MCF 10A (cell line): ENCODE data around the gene LHX3. TPM values are rescaled to one million over a fixed set of nuclear protein-coding genes. Genes with fewer than 3 reads are reported as not detected.

ENCODE experiments used
- BruUV-seq: library from RNA; stranded (reverse); fragments of 400-500 nt; replicated peaks from 2 replicates; lab custom pipeline; 2021; lab: Mats Ljungman, UMichigan
- CTCF ChIA-PET: fragments of 300-600 bp; sonication (Branson Sonifier 250); formaldehyde crosslinking; extraction: SDS; loops from one replicate; lab custom pipeline; 2021; ENCODE audit warnings: antibody characterized with exemption, inconsistent platforms; lab: Yijun Ruan, JAX
- POLR2A ChIA-PET: fragments of 300-600, 350-650 bp; sonication (Branson Sonifier 250); formaldehyde crosslinking; extraction: SDS; loops from one replicate; lab custom pipeline; 2020; ENCODE audit warnings: antibody characterized with exemption, inconsistent platforms; lab: Yijun Ruan, JAX
- DNase-seq: peaks from one replicate; pipeline ENCODE4 v3.0.0-alpha.2; 2018; ENCODE audit not compliant: unreplicated experiment
- H3K27ac Mint-ChIP-seq: one replicate; pipeline ENCODE4 v1.8.0; 2022; ENCODE audit warnings: mild to moderate bottlenecking, low read depth, mixed read lengths; ENCODE audit not compliant: unreplicated experiment
- H3K27me3 Mint-ChIP-seq: one replicate; pipeline ENCODE4 v1.8.0; 2022; ENCODE audit warnings: mixed read lengths; ENCODE audit not compliant: insufficient read depth, unreplicated experiment
- H3K36me3 Mint-ChIP-seq: one replicate; pipeline ENCODE4 v1.8.0; 2022; ENCODE audit warnings: mild to moderate bottlenecking, moderate library complexity, mixed read lengths; ENCODE audit not compliant: insufficient read depth, unreplicated experiment
- H3K4me1 Mint-ChIP-seq: one replicate; pipeline ENCODE4 v1.8.0; 2022; ENCODE audit warnings: mixed read lengths; ENCODE audit not compliant: insufficient read depth, unreplicated experiment
- H3K4me3 Mint-ChIP-seq: one replicate; pipeline ENCODE4 v1.8.0; 2022; ENCODE audit warnings: mild to moderate bottlenecking, moderate library complexity, mixed read lengths; ENCODE audit not compliant: unreplicated experiment
- H3K9me3 Mint-ChIP-seq: one replicate; pipeline ENCODE4 v1.8.0; 2022; ENCODE audit warnings: mixed read lengths; ENCODE audit not compliant: unreplicated experiment
- CTCF ChIP-seq: fragments of 200-600 bp; IDR thresholded peaks from one replicate; pipeline ENCODE4 v1.8.0; 2022; ENCODE audit warnings: antibody characterized with exemption, mild to moderate bottlenecking; ENCODE audit not compliant: unreplicated experiment
- intact Hi-C: fragments of 100-400 bp; cut with micrococcal nuclease; formaldehyde crosslinking; loops from 2 replicates; pipeline ENCODE4 v1.14.1; 2022
- total RNA-seq: library from RNA; stranded (reverse); gene quantifications from 2 replicates; pipeline ENCODE4 v1.2.3, GENCODE V29; 2022

LHX3 gene
- total RNA-seq, 1 experiment from 2014 or later, result 0.26 TPM

- Mint-ChIP-seq H3K4me3 (no peak overlapping the region), H3K27ac (no peak overlapping the region), H3K36me3 (no peaks in the 10 kb centered on the region), H3K27me3 (peaks cover 33% of the 10 kb centered on the region), H3K9me3 (no peaks in the 10 kb centered on the region), H3K4me1 (no peaks in the 10 kb centered on the region)
- no peak for TF ChIP-seq CTCF
- DNase-seq, result no peak
- intact Hi-C loops, result no loop called here
- no TSS peak for BruUV-seq
- CTCF ChIA-PET, result interaction anchor here (0.6 to 0.7 kb wide), 2 partner anchors 16 to 97 kb away, joined by 3 read pairs; no protein-coding TSS in a partner anchor
- POLR2A ChIA-PET, result no interaction called here
These were observed 19.9 kb downstream of the LHX3 start for GRCh38 chr9:136185066-136185465.

DNA sequence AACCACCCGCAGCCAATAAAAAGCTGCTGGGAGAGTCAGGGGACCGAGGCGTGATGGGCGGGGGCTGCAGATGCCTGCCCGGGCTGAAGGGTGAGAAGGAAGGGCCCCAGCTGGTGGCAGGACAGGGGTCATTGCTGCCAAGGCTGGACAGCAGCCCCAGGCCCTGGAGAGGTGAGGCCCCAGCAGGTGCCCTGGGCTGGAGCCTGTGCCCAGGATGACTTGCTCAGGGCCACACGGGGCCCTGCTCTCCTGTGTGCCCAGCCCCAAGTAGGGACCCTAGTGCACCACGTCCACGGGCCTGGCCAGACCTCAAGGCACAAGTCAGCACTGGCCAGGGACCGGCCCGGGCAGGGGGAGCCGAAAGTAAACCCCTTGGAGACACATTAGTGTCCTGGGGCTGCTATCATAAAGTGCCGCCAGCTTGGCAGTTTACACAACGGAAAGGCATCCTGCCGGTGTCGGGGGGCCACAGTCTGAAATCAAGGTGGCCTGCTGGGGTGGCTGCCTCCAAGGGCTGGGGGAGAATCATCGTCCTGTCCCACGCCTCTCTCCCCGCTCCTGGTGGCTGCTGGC, 22.0 kb downstream of the LHX3 start:
- Mint-ChIP-seq H3K4me3 (no peak overlapping the region), H3K27me3 (peaks cover 38% of the 10 kb centered on the region), H3K4me1 (no peaks in the 10 kb centered on the region), H3K27ac (no peak overlapping the region), H3K36me3 (no peaks in the 10 kb centered on the region), H3K9me3 (no peaks in the 10 kb centered on the region)
- TF ChIP-seq CTCF, result no peak
- ChIA-PET CTCF (no interaction called here), POLR2A (no interaction called here)
- intact Hi-C loops, result no loop called here
- DNase-seq, result no peak
- BruUV-seq, result no TSS peak

DNA sequence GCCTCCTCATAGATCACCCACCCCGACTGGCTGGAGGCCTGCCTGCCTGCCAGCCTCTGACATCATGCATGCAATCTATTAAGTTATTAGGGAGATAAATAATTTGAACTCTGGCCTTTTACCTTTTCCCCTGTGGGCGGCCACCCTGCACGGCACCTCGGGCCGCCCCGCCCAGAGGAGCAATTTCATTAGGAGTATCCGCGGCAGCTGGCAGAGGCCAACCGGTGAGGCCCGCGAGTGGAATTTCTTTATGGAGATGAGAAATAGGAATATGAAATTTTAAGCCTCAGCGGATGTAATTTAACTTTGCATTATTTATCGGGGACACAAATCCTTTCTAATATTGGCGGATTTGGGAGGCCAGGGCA, 22.5 kb downstream of the LHX3 start:
- CTCF ChIA-PET, result no interaction called here
- no peaks in the 10 kb centered on the region for H3K36me3 Mint-ChIP-seq
- no peak for DNase-seq

DNA sequence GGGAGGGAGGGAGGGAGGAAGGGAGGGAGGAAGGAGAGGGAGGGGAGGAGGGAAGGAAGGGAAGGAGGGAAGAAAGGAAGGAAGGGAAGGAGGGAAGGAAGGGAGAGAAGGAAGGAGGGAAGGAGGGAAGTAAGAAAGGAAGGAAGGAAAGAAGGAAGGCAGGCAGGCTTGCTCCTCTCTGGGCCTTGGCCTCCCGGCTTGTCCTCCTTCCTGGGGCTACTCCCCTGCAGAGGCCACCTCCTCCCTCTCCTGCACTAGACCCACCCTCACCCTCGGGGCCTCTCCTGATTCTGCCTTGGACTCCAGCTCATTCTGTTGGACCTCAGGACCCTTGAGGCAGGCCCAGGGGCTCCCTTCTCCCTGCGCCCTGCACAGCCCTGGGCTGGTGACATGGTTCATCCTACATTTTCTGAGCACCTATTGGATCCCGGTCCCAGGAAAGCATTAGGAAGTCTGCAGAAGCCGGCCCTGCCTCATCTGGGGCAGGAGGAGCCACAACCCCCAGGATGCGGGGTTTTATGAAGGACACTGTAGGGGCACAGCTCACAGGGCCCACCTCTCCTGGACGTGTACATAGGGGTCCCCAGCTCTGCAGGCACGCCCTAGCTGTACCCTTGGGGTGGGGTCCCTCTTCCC, 23.0 kb downstream of the LHX3 start:
- ChIA-PET CTCF (interaction anchor here (0.6 kb wide), 1 partner anchor 215 kb away, joined by 3 read pairs; no protein-coding TSS in a partner anchor), POLR2A (no interaction called here)
- H3K36me3 Mint-ChIP-seq, result no peaks in the 10 kb centered on the region
- DNase-seq, result no peak
- H3K4me1 Mint-ChIP-seq, result no peaks in the 10 kb centered on the region
- no peak overlapping the region for H3K4me3 Mint-ChIP-seq
- no peak for TF ChIP-seq CTCF
- H3K27ac Mint-ChIP-seq, result no peak overlapping the region
- no peaks in the 10 kb centered on the region for H3K9me3 Mint-ChIP-seq
- intact Hi-C loops, result no loop called here
- no TSS peak for BruUV-seq
- peaks cover 38% of the 10 kb centered on the region for H3K27me3 Mint-ChIP-seq

More for the DNA sequence above, 22.5 kb downstream of the LHX3 start:
- intact Hi-C loops, result no loop called here
- no TSS peak for BruUV-seq
- no peak for TF ChIP-seq CTCF
- Mint-ChIP-seq H3K4me3 (no peak overlapping the region), H3K9me3 (no peaks in the 10 kb centered on the region), H3K27me3 (peaks cover 38% of the 10 kb centered on the region), H3K4me1 (no peaks in the 10 kb centered on the region), H3K27ac (no peak overlapping the region)
- POLR2A ChIA-PET, result no interaction called here
